ENCODE results near the gene HS3ST6. TPM values are rescaled to one million over a fixed set of nuclear protein-coding genes. Genes with fewer than 3 reads are reported as not detected.
A peak's percentile ranks its signal among the peaks of the same experiment; 100 is the strongest.

HS3ST6 gene
- total RNA-seq, 1 experiment from 2014 or later, result not detected

DNA sequence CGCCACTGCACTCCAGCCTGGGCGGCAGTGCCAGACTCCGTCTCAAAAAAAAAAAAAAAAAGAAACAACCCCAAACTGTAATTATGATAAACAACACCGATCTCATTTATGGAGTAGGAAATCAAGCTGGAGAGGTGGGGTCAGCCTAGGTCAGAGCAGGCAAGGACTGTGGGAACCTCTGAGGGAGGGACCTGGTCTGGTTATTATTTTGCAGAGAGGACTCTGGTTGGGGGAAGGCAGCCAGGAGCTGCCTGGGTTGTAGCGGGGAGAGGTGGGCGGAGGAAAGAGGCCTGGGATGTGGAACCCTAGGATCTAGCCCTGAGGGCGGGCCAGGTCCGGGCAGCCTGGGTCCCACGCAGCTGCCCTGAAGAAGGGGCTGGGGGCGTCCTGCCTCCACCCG lies 10.9 kb upstream of the HS3ST6 start:
- TF ChIP-seq, protein P1, sequence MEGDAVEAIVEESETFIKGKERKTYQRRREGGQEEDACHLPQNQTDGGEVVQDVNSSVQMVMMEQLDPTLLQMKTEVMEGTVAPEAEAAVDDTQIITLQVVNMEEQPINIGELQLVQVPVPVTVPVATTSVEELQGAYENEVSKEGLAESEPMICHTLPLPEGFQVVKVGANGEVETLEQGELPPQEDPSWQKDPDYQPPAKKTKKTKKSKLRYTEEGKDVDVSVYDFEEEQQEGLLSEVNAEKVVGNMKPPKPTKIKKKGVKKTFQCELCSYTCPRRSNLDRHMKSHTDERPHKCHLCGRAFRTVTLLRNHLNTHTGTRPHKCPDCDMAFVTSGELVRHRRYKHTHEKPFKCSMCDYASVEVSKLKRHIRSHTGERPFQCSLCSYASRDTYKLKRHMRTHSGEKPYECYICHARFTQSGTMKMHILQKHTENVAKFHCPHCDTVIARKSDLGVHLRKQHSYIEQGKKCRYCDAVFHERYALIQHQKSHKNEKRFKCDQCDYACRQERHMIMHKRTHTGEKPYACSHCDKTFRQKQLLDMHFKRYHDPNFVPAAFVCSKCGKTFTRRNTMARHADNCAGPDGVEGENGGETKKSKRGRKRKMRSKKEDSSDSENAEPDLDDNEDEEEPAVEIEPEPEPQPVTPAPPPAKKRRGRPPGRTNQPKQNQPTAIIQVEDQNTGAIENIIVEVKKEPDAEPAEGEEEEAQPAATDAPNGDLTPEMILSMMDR (IDR thresholded peaks at IDR 0.05; ENCODE audit: insufficient read depth in 1 of 2, low read depth in 1 of 2, low read length in 1 of 2, severe bottlenecking in 1 of 2, unreplicated experiment in 1 of 2), result no peak
- Histone ChIP-seq H3K27me3 (replicated peaks; ENCODE audit: control insufficient read depth, insufficient read depth, low read length) (no peaks in the 10 kb centered on the region), H3K9me3 (no peaks in the 10 kb centered on the region), H3K4me3 (ENCODE audit: low read depth, low read length) (peak overlapping the region; percentile 63), H3K4me1 (peaks cover 5% of the 10 kb centered on the region), H3K36me3 (ENCODE audit: control insufficient read depth, insufficient read depth, low read length) (no peaks in the 10 kb centered on the region)
- Mint-ChIP-seq H3K27ac (ENCODE audit: unreplicated experiment) (no peak overlapping the region), H3K4me1 (ENCODE audit: low read depth, unreplicated experiment) (no peaks in the 10 kb centered on the region), H3K9me3 (ENCODE audit: unreplicated experiment) (no peaks in the 10 kb centered on the region), H3K36me3 (ENCODE audit: insufficient read depth, unreplicated experiment) (no peaks in the 10 kb centered on the region), H3K4me3 (ENCODE audit: unreplicated experiment) (peak overlapping the region; percentile 69), H3K27me3 (ENCODE audit: insufficient read depth, unreplicated experiment) (no peaks in the 10 kb centered on the region)
- POLR2A ChIA-PET, result no interaction called here
- CTCF ChIA-PET, result interaction anchor here (0.5 to 1.5 kb wide), 3 partner anchors 12 to 73 kb away, joined by 3 to 9 read pairs (median 4); no protein-coding TSS in a partner anchor
- DNase-seq, result peak in 1 of 2 experiments; percentile 35
- no TSS peak for BruUV-seq (replicated peaks)
- intact Hi-C loops (cut with micrococcal nuclease; ENCODE audit: unreplicated experiment), result loop anchor here (1.0 kb wide), 1 partner anchor 65 kb away; no protein-coding TSS in a partner anchor

DNA sequence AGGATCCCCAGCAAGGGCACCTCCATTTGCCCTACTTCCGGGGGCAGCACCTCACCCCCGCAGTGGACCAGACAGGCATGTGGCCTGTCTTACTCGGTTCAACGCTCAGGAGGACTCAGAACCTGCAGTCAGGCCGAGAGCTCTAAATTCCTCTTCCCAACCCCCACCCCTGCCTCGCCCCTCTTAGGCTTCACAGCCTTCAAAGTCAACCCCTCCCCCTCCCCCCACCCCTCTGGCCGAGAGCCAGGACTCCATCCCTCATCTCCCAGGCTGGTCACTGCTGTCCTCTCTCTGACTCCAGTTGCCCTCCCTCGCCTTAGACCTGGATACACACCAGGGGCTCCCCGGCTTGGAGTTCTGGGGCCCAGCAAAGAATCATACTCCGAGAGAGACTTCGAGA lies 8.1 kb upstream of the HS3ST6 start:
- no peaks in the 10 kb centered on the region for H3K36me3 ChIP-seq (ENCODE audit: control insufficient read depth, insufficient read depth, low read length)
- H3K27me3 Mint-ChIP-seq (ENCODE audit: insufficient read depth, unreplicated experiment), result no peaks in the 10 kb centered on the region
- no peak overlapping the region for H3K27ac Mint-ChIP-seq (ENCODE audit: unreplicated experiment)
- TF ChIP-seq, protein P1 (IDR thresholded peaks at IDR 0.05; ENCODE audit: insufficient read depth in 1 of 2, low read depth in 1 of 2, low read length in 1 of 2, severe bottlenecking in 1 of 2, unreplicated experiment in 1 of 2), result no peak
- intact Hi-C loops (cut with micrococcal nuclease; ENCODE audit: unreplicated experiment), result no loop called here
- no peaks in the 10 kb centered on the region for H3K9me3 Mint-ChIP-seq (ENCODE audit: unreplicated experiment)
- no peaks in the 10 kb centered on the region for H3K4me1 Mint-ChIP-seq (ENCODE audit: low read depth, unreplicated experiment)
- CTCF ChIA-PET, result interaction anchor here (1.1 kb wide), 1 partner anchor 144 kb away, joined by 7 read pairs; the partner anchor contains the start of genes NUBP2 and SPSB3
- H3K4me3 ChIP-seq (ENCODE audit: low read depth, low read length), result no peak overlapping the region
- no peak for DNase-seq
- no TSS peak for BruUV-seq (replicated peaks)
- H3K4me3 Mint-ChIP-seq (ENCODE audit: unreplicated experiment), result no peak overlapping the region
- POLR2A ChIA-PET, result no interaction called here
- peaks cover 8% of the 10 kb centered on the region for H3K4me1 ChIP-seq
- no peaks in the 10 kb centered on the region for H3K9me3 ChIP-seq
- no peaks in the 10 kb centered on the region for H3K27me3 ChIP-seq (replicated peaks; ENCODE audit: control insufficient read depth, insufficient read depth, low read length)
- H3K36me3 Mint-ChIP-seq (ENCODE audit: insufficient read depth, unreplicated experiment), result no peaks in the 10 kb centered on the region

DNA sequence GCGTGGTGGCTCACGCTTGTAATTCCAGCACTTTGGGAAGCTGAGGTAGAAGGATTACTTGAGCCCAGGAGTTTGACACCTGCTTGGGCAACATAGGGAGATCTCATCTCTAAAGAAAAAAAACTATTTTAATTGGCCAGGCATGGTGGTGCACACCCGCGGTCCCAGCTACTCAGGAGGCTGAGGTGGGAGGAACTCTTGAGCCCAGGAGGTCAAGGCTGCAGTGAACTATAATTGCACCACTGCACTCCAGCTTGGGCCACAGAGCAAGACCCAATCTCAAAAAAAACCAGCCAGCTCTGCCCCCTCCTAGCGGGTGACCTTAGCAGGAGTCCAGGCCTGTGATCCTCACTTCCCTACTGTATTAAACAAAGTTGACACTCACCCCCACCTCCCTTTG lies 5.9 kb upstream of the HS3ST6 start:
- H3K4me3 Mint-ChIP-seq (ENCODE audit: unreplicated experiment), result no peak overlapping the region
- peaks cover 3% of the 10 kb centered on the region for H3K27me3 Mint-ChIP-seq (ENCODE audit: insufficient read depth, unreplicated experiment)
- Histone ChIP-seq H3K36me3 (ENCODE audit: control insufficient read depth, insufficient read depth, low read length) (no peaks in the 10 kb centered on the region), H3K9me3 (no peaks in the 10 kb centered on the region), H3K27me3 (replicated peaks; ENCODE audit: control insufficient read depth, insufficient read depth, low read length) (no peaks in the 10 kb centered on the region; the same call in 1 of the 2 replicates), H3K4me1 (peaks cover 3% of the 10 kb centered on the region; the same call in 1 of the 2 replicates), H3K4me3 (ENCODE audit: low read depth, low read length) (no peak overlapping the region)
- intact Hi-C loops (cut with micrococcal nuclease; ENCODE audit: unreplicated experiment), result no loop called here
- no peak overlapping the region for H3K27ac Mint-ChIP-seq (ENCODE audit: unreplicated experiment)
- TF ChIP-seq, protein P1 (IDR thresholded peaks at IDR 0.05; ENCODE audit: insufficient read depth in 1 of 2, low read depth in 1 of 2, low read length in 1 of 2, severe bottlenecking in 1 of 2, unreplicated experiment in 1 of 2), result no peak
- no peak for DNase-seq
- no peaks in the 10 kb centered on the region for H3K9me3 Mint-ChIP-seq (ENCODE audit: unreplicated experiment)
- no TSS peak for BruUV-seq (replicated peaks)
- no peaks in the 10 kb centered on the region for H3K4me1 Mint-ChIP-seq (ENCODE audit: low read depth, unreplicated experiment)
- ChIA-PET CTCF (no interaction called here), POLR2A (no interaction called here)
- H3K36me3 Mint-ChIP-seq (ENCODE audit: insufficient read depth, unreplicated experiment), result no peaks in the 10 kb centered on the region

All from Caco-2 (cell line).